GM12878 (cell line): ENCODE data around the gene TMEM98. TPM values are rescaled to one million over a fixed set of nuclear protein-coding genes. Genes with fewer than 3 reads are reported as not detected.

Experiments
- ATAC-seq: fragments of 200-7000 bp; cut with Tn5 transposase; 3 replicates; pipeline ENCODE4 v1.9.1; 2020; ENCODE audit warnings: mild to moderate bottlenecking, moderate library complexity
- BruUV-seq: library from RNA; stranded (reverse); fragments of 400-500 nt; replicated peaks from 2 replicates; lab custom pipeline; 2021; lab: Mats Ljungman, UMichigan
- CTCF ChIA-PET: fragments of 300-600 bp; sonication (Branson Sonifier 250); formaldehyde crosslinking; extraction: SDS; loops from one replicate; lab custom pipeline; 2021; ENCODE audit warnings: inconsistent platforms; lab: Yijun Ruan, JAX
- POLR2A ChIA-PET: fragments of 350-600 bp; formaldehyde crosslinking; extraction: SDS; loops from one replicate; lab custom pipeline; 2021; ENCODE audit warnings: inconsistent platforms; lab: Charles Lee
- RAD21 ChIA-PET: fragments of 300-600 bp; sonication (Branson Sonifier 250); formaldehyde crosslinking; loops from one replicate; lab custom pipeline; 2023; ENCODE audit warnings: antibody characterized with exemption; ENCODE audit not compliant: unreplicated experiment; lab: Charles Lee
- SMC1A ChIA-PET: fragments of 300-600 bp; sonication (Branson Sonifier 250); formaldehyde crosslinking; loops from one replicate; lab custom pipeline; 2023; ENCODE audit not compliant: unreplicated experiment, uncharacterized antibody; lab: Charles Lee
- DNase-seq: peaks from one replicate; pipeline ENCODE4 v3.0.0-alpha.2; 2011; ENCODE audit warnings: low read depth, low spot score
- FAIRE-seq: peaks from 3 replicates; lab custom pipeline; 2011; peaks lifted over from hg19 to GRCh38; lab: Jason Lieb, UNC
- H2AFZ ChIP-seq: 2 replicates; pipeline ENCODE4 v1.6.0; 2011; ENCODE audit warnings: low read depth, low read length, control low read depth; ENCODE audit not compliant: control insufficient read depth
- H3K27ac ChIP-seq: 2 replicates; pipeline ENCODE4 v1.5.1; 2011; ENCODE audit warnings: control low read depth; ENCODE audit not compliant: control insufficient read depth, insufficient read depth
- H3K27me3 ChIP-seq, 2 experiments: replicated peaks in 1 of 2; 2 replicates each; pipeline versions ENCODE4 v1.6.0 to v1.6.1; 2011; ENCODE audit warnings: low read length in 1 of 2; ENCODE audit not compliant: control insufficient read depth in 2 of 2, insufficient read depth in 2 of 2
- H3K36me3 ChIP-seq, 2 experiments: 2 replicates each; pipeline ENCODE4 v1.5.1; 2011; ENCODE audit warnings: low read length in 1 of 2; ENCODE audit not compliant: control insufficient read depth in 2 of 2, insufficient read depth in 2 of 2
- H3K4me1 ChIP-seq: 2 replicates; pipeline ENCODE4 v1.6.1; 2011; ENCODE audit warnings: mild to moderate bottlenecking, low read length, moderate library complexity, mixed read lengths; ENCODE audit not compliant: control insufficient read depth, insufficient read depth
- H3K4me2 ChIP-seq: 2 replicates; pipeline ENCODE4 v1.6.0; 2011; ENCODE audit warnings: control low read depth; ENCODE audit not compliant: control insufficient read depth, insufficient read depth
- H3K4me3 ChIP-seq: fragments of 200-600 bp; sonication (generic); 2 replicates; pipeline ENCODE4 v1.5.1; 2016
- H3K79me2 ChIP-seq: 2 replicates; pipeline ENCODE4 v1.6.0; 2011; ENCODE audit warnings: low read length; ENCODE audit not compliant: control insufficient read depth, insufficient read depth
- H3K9ac ChIP-seq: 2 replicates; pipeline ENCODE4 v1.8.0; 2011; ENCODE audit warnings: low read length, control low read depth, mixed read lengths; ENCODE audit not compliant: control insufficient read depth, insufficient read depth
- H3K9me3 ChIP-seq: replicated peaks from 3 replicates; pipeline ENCODE4 v1.5.1; 2011; ENCODE audit warnings: mild to moderate bottlenecking, low read length; ENCODE audit not compliant: control insufficient read depth, insufficient read depth
- H4K20me1 ChIP-seq: 2 replicates; pipeline ENCODE4 v1.6.0; 2011; ENCODE audit not compliant: control insufficient read depth, insufficient read depth
- BCL11A ChIP-seq: IDR thresholded peaks from 2 replicates; pipeline ENCODE4 v1.6.1; 2011; ENCODE audit warnings: low read depth, low read length
- DPF2 ChIP-seq: fragments of 450-650 bp; IDR thresholded peaks from 2 replicates; pipeline ENCODE4 v1.6.1; 2017; ENCODE audit warnings: mild to moderate bottlenecking
- E2F8 ChIP-seq: fragments of 450-650 bp; IDR thresholded peaks from 2 replicates; pipeline ENCODE4 v1.6.1; 2018; ENCODE audit warnings: mild to moderate bottlenecking, low read depth, moderate library complexity; ENCODE audit not compliant: partially characterized antibody
- ESRRA ChIP-seq: IDR thresholded peaks from 2 replicates; pipeline ENCODE4 v1.6.1; 2012; ENCODE audit warnings: mild to moderate bottlenecking, low read length, improper control_type of control experiment
- JUND ChIP-seq: IDR thresholded peaks from 2 replicates; pipeline ENCODE4 v1.6.1; 2012; ENCODE audit warnings: low read depth, mild to moderate bottlenecking, low read length, improper control_type of control experiment, moderate library complexity
- PBX3 ChIP-seq: IDR thresholded peaks from 2 replicates; pipeline ENCODE4 v1.6.1; 2011; ENCODE audit warnings: mild to moderate bottlenecking, low read depth, low read length, moderate library complexity; ENCODE audit not compliant: insufficient replicate concordance
- WGBS: methylation state at CpG from one replicate; pipeline ENCODE4 v1.1.6; 2016; ENCODE audit warnings: low lambda C conversion rate; ENCODE audit not compliant: insufficient replicate concordance, insufficient coverage; ENCODE audit errors: missing lambda C conversion rate; 5-methylcytosine and 5-hydroxymethylcytosine counted together
- in situ Hi-C: fragments of 300-500 bp; cut with MboI; formaldehyde crosslinking; loops from 9 replicates; pipeline ENCODE4 v1.14.3; 2018; ENCODE audit warnings: mixed read lengths
- intact Hi-C: fragments of 100-400 bp; cut with micrococcal nuclease; formaldehyde crosslinking; loops from one replicate; pipeline ENCODE4 v1.14.2; 2022; ENCODE audit not compliant: unreplicated experiment
- polyA plus RNA-seq, 11 experiments: library from polyadenylated mRNA; depleted of rRNA in 4 of 11; unstranded in 6 of 11; stranded (reverse) in 5 of 11; fragments of >200 nt; fragmentation: Nextera tagmentation in 4 of 11; fragmentation: Illumina TruSeq in 1 of 11; extraction: Ambion mirVana in 4 of 11; extraction: Trizol in 1 of 11; gene quantifications; 1 replicate in 1 of 11; 2 replicates in 10 of 11; pipeline versions ENCODE4 v1.2.1 to v1.2.3, GENCODE V29; 2011 to 2016; ENCODE audit warnings: inconsistent platforms in 2 of 11, missing spikeins in 2 of 11, low read depth in 1 of 11
- total RNA-seq, 4 experiments: library from RNA; depleted of rRNA in 3 of 4; stranded (reverse); fragments of >200 nt in 3 of 4; fragmentation: Illumina TruSeq in 1 of 4; extraction: Trizol in 1 of 4; gene quantifications; 2 replicates each; pipeline versions ENCODE4 v1.2.1 to v1.2.3, GENCODE V29; 2013 to 2021
- TF ChIP-seq, protein P1 (sequence below): fragments of 450-650 bp; IDR thresholded peaks from 2 replicates; pipeline ENCODE4 v1.6.1; 2017; ENCODE audit warnings: mild to moderate bottlenecking

The TMEM98 gene
- total and polyA plus RNA-seq, 10 of the 15 experiments (the other 5 are each of a cell fraction or from before 2014, with no cell fraction given): 0.04 to 0.73 (median 0.13) TPM; not detected in 3

GRCh38 chr17:32894245-32894644 lies 33.7 kb upstream of the TMEM98 start (continued):
- TF ChIP-seq E2F8 (no peak), JUND (no peak), DPF2 (no peak), PBX3 (no peak), BCL11A (no peak), ESRRA (no peak)

DNA sequence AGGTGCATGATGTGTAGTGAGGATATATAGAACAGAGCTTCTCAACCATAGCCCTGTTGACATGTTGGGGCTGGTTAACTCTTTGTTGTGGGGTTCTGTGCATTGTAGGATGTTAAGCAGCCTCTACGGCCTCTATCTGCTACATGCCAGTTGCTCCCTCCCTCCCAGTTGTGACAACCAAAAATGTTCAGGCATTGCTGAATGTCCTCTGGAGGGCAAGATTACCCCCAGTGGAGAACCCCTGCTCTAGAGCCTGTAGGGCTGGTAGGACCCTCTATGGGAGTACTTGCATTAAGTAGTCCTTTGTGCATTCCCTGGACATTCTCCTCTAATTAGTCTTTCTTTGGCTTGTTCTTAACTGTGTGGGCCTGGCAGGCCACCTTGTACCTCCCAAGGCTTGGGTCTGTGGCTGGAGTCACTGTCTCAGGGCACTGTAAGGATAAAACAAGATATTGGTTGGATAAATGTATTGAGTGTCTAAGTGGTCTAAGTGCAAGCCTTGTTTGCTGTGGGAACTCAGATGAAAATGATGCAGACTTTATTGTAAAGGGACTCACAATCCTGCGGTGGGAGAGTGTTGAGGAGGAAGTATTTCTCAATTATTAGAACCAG lies 31.2 kb upstream of the TMEM98 start:
- RAD21 ChIA-PET: interaction anchor here (1.2 to 1.8 kb wide), 3 partner anchors 13 to 113 kb away, joined by 3 to 5 read pairs (median 4); partner anchors contain the start of gene MYO1D
- DNase-seq (no peak), ATAC-seq (no peak), FAIRE-seq (no peak)
- H3K79me2 ChIP-seq: no peaks in the 10 kb centered on the region
- 63% methylated on average over 2 of the region's 2 CpGs for WGBS
- no peak overlapping the region for H3K27ac ChIP-seq
- no peaks in the 10 kb centered on the region for H4K20me1 ChIP-seq
- SMC1A ChIA-PET: interaction anchor here (1.0 to 1.8 kb wide), 6 partner anchors 8 to 122 kb away, joined by 3 to 6 read pairs (median 4); no protein-coding TSS in a partner anchor
- CTCF ChIA-PET: interaction anchor here (0.6 to 2.9 kb wide), 5 partner anchors 11 to 693 kb away, joined by 3 to 8 read pairs (median 5); partner anchors contain the start of gene MYO1D
- in situ Hi-C loops (no loop called here), intact Hi-C loops (no loop called here)
- no peaks in the 10 kb centered on the region for H3K9me3 ChIP-seq
- H3K9ac ChIP-seq: no peak overlapping the region
- BruUV-seq: no TSS peak
- H3K36me3 ChIP-seq: no peaks in the 10 kb centered on the region
- TF ChIP-seq, protein P1, sequence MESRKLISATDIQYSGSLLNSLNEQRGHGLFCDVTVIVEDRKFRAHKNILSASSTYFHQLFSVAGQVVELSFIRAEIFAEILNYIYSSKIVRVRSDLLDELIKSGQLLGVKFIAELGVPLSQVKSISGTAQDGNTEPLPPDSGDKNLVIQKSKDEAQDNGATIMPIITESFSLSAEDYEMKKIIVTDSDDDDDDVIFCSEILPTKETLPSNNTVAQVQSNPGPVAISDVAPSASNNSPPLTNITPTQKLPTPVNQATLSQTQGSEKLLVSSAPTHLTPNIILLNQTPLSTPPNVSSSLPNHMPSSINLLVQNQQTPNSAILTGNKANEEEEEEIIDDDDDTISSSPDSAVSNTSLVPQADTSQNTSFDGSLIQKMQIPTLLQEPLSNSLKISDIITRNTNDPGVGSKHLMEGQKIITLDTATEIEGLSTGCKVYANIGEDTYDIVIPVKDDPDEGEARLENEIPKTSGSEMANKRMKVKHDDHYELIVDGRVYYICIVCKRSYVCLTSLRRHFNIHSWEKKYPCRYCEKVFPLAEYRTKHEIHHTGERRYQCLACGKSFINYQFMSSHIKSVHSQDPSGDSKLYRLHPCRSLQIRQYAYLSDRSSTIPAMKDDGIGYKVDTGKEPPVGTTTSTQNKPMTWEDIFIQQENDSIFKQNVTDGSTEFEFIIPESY: no peak
- TF ChIP-seq DPF2: no peak
- H2AFZ ChIP-seq: no peak overlapping the region
- H3K27me3 ChIP-seq: peaks cover 0 to 3% of the 10 kb centered on the region in 2 experiments; a peak in 1 of 4 replicates
- no peaks in the 10 kb centered on the region for H3K4me1 ChIP-seq
- H3K4me3 ChIP-seq: no peak overlapping the region
- POLR2A ChIA-PET: no interaction called here
- H3K4me2 ChIP-seq: no peak overlapping the region
